HTERT RPE-1 (cell line): ENCODE results near the gene RPTOR.
"Not testable (repeated sequence)": the region's sequence is repeated elsewhere in the genome, so short reads cannot be mapped to it uniquely, and the experiment has no call there.

Experiments used
- in situ Hi-C: fragments of 300-500 bp; cut with MboI; formaldehyde crosslinking; loops from 4 replicates; pipeline ENCODE4 v1.14.3; 2020; ENCODE audit warnings: low sequenced_read_pairs

The RPTOR gene

GRCh38 chr17:80512233-80512632 lies 32.4 kb upstream of the RPTOR start:
- in situ Hi-C loops, result no loop called here

- in situ Hi-C loops, result no loop called here
Measured at GRCh38 chr17:80513201-80513600, 31.4 kb upstream of the RPTOR start.

- in situ Hi-C loops, result no loop called here
Measured at GRCh38 chr17:80513892-80514291, 30.7 kb upstream of the RPTOR start.

GRCh38 chr17:80516171-80516932 lies 28.3 kb upstream of the RPTOR start:
- in situ Hi-C loops, result no loop called here

GRCh38 chr17:80517641-80518040 lies 27.0 kb upstream of the RPTOR start:
- in situ Hi-C loops, result no loop called here

- in situ Hi-C loops, result no loop called here
Measured at GRCh38 chr17:80518392-80518791, 26.2 kb upstream of the RPTOR start.

- in situ Hi-C loops, result no loop called here
Measured at GRCh38 chr17:80519091-80519781, 25.4 kb upstream of the RPTOR start.

GRCh38 chr17:80520810-80521455 lies 23.7 kb upstream of the RPTOR start:
- in situ Hi-C loops, result no loop called here

- in situ Hi-C loops, result no loop called here
Measured at GRCh38 chr17:80523054-80523744, 21.4 kb upstream of the RPTOR start.

GRCh38 chr17:80523956-80524712 lies 20.5 kb upstream of the RPTOR start:
- in situ Hi-C loops, result no loop called here

GRCh38 chr17:80526116-80526910 lies 18.3 kb upstream of the RPTOR start:
- in situ Hi-C loops, result no loop called here

GRCh38 chr17:80527016-80527645 lies 17.5 kb upstream of the RPTOR start:
- in situ Hi-C loops, result no loop called here

- in situ Hi-C loops, result no loop called here
Measured at GRCh38 chr17:80528536-80528935, 16.1 kb upstream of the RPTOR start.

GRCh38 chr17:80529104-80529903 lies 15.3 kb upstream of the RPTOR start:
- in situ Hi-C loops, result no loop called here

GRCh38 chr17:80529904-80530292 lies 14.7 kb upstream of the RPTOR start:
- in situ Hi-C loops, result no loop called here

- in situ Hi-C loops, result no loop called here
Measured at GRCh38 chr17:80531400-80531799, 13.2 kb upstream of the RPTOR start.

GRCh38 chr17:80537386-80537785 lies 7.3 kb upstream of the RPTOR start:
- in situ Hi-C loops, result not testable (repeated sequence)

GRCh38 chr17:80538484-80538883 lies 6.2 kb upstream of the RPTOR start:
- in situ Hi-C loops, result no loop called here
